ENCODE data around the gene AK9.

DNA sequence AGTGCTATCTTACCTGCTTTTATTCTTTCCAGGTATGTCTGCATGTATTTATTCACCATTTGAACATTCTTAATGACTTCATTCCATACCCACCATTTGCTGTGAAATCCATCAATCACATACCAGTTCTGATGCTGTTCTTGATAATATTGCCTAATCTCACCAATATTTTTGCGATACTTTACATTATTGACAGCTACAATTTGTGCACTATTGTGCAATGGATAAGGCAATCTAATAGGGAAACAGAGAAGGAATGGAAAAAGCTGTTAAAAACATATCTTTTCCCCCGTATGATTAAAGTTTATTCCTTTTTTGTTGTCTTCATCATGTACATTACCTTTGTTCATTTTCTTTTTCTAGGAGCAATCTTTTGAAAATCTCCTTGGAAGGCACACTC, 184.7 kb downstream of the AK9 start:
- TF ChIP-seq, protein P1, sequence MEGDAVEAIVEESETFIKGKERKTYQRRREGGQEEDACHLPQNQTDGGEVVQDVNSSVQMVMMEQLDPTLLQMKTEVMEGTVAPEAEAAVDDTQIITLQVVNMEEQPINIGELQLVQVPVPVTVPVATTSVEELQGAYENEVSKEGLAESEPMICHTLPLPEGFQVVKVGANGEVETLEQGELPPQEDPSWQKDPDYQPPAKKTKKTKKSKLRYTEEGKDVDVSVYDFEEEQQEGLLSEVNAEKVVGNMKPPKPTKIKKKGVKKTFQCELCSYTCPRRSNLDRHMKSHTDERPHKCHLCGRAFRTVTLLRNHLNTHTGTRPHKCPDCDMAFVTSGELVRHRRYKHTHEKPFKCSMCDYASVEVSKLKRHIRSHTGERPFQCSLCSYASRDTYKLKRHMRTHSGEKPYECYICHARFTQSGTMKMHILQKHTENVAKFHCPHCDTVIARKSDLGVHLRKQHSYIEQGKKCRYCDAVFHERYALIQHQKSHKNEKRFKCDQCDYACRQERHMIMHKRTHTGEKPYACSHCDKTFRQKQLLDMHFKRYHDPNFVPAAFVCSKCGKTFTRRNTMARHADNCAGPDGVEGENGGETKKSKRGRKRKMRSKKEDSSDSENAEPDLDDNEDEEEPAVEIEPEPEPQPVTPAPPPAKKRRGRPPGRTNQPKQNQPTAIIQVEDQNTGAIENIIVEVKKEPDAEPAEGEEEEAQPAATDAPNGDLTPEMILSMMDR (IDR thresholded peaks at IDR 0.05 in 4 of 5, conservative IDR thresholded peaks at IDR 0.05 in 1 of 5) = no peak
- no peak for TF ChIP-seq POLR2A (IDR thresholded peaks at IDR 0.05)

All from gastrocnemius medialis (tissue), 4 donors.